Ishikawa (cell line): ENCODE data around the gene SEMA5A.

Experiments
- CREB1 ChIP-seq: IDR thresholded peaks from 2 replicates; pipeline ENCODE4 v1.6.1; 2012; ENCODE audit warnings: low read depth
- REST ChIP-seq: IDR thresholded peaks from 2 replicates; pipeline ENCODE4 v1.6.1; 2012; ENCODE audit warnings: low read depth, mild to moderate bottlenecking
- TAF1 ChIP-seq: IDR thresholded peaks from 2 replicates; pipeline ENCODE4 v1.6.1; 2012; ENCODE audit warnings: low read depth, mild to moderate bottlenecking
- TCF12 ChIP-seq: IDR thresholded peaks from 2 replicates; pipeline ENCODE4 v1.6.1; 2012; ENCODE audit warnings: low read depth
- USF1 ChIP-seq: IDR thresholded peaks from 2 replicates; pipeline ENCODE4 v1.6.1; 2012

- TF ChIP-seq TAF1 (no peak), USF1 (no peak), TCF12 (no peak), CREB1 (no peak), REST (no peak)
These were observed 205.8 kb downstream of the SEMA5A start for GRCh38 chr5:9340085-9340484.
